Hepatocyte (in vitro differentiated cells): ENCODE measurements around the gene NPFF. TPM values are rescaled to one million over a fixed set of nuclear protein-coding genes. Genes with fewer than 3 reads are reported as not detected.

Experiments
- DNase-seq: peaks from one replicate; pipeline ENCODE4 v3.0.0-alpha.2; 2016; ENCODE audit warnings: low spot score
- H2AFZ ChIP-seq: fragments of 200-600 bp; sonication (generic); 2 replicates; pipeline ENCODE4 v1.6.0; 2016; ENCODE audit warnings: antibody characterized with exemption, mild to moderate bottlenecking
- H3K27ac ChIP-seq: fragments of 200-600 bp; sonication (generic); 2 replicates; pipeline ENCODE4 v1.5.1; 2016; ENCODE audit warnings: mild to moderate bottlenecking
- H3K27me3 ChIP-seq: fragments of 200-600 bp; sonication (generic); 2 replicates; pipeline ENCODE4 v1.6.1; 2016
- H3K36me3 ChIP-seq: fragments of 200-600 bp; sonication (generic); replicated peaks from 2 replicates; pipeline ENCODE4 v1.5.1; 2016; ENCODE audit warnings: low read depth; ENCODE audit not compliant: insufficient read depth
- H3K4me1 ChIP-seq: fragments of 200-600 bp; sonication (generic); 2 replicates; pipeline ENCODE4 v1.5.1; 2016; ENCODE audit warnings: mild to moderate bottlenecking, moderate library complexity; ENCODE audit not compliant: insufficient read depth
- H3K4me2 ChIP-seq: fragments of 200-600 bp; sonication (generic); 2 replicates; pipeline ENCODE4 v1.6.0; 2016
- H3K4me3 ChIP-seq: fragments of 200-600 bp; sonication (generic); 2 replicates; pipeline ENCODE4 v1.5.1; 2016; ENCODE audit warnings: mild to moderate bottlenecking
- H3K79me2 ChIP-seq: fragments of 200-600 bp; sonication (generic); 2 replicates; pipeline ENCODE4 v1.6.0; 2017; ENCODE audit warnings: mild to moderate bottlenecking
- H3K9me2 ChIP-seq: fragments of 200-600 bp; sonication (generic); replicated peaks from 2 replicates; pipeline ENCODE4 v1.6.0; 2017; ENCODE audit warnings: mild to moderate bottlenecking; ENCODE audit not compliant: insufficient read depth
- H3K9me3 ChIP-seq: fragments of 200-600 bp; sonication (generic); 2 replicates; pipeline ENCODE4 v1.5.1; 2016; ENCODE audit warnings: low read depth, mild to moderate bottlenecking
- H4K20me1 ChIP-seq: fragments of 200-600 bp; sonication (generic); 2 replicates; pipeline ENCODE4 v1.6.0; 2016; ENCODE audit warnings: mild to moderate bottlenecking; ENCODE audit not compliant: insufficient read depth, poor library complexity, severe bottlenecking
- CTCF ChIP-seq: fragments of 200-600 bp; sonication (generic); IDR thresholded peaks from 2 replicates; pipeline ENCODE4 v1.5.1; 2016; ENCODE audit warnings: antibody characterized with exemption, mild to moderate bottlenecking; ENCODE audit not compliant: poor library complexity
- EZH2 ChIP-seq: fragments of 200-600 bp; sonication (generic); IDR thresholded peaks from 2 replicates; pipeline ENCODE4 v1.6.1; 2016; ENCODE audit warnings: antibody characterized with exemption, mild to moderate bottlenecking, borderline replicate concordance
- EZH2phosphoT487 ChIP-seq: fragments of 200-600 bp; sonication (generic); IDR thresholded peaks from one replicate; pipeline ENCODE4 v1.6.1; 2018; ENCODE audit warnings: antibody characterized with exemption, mild to moderate bottlenecking, low read depth, moderate library complexity; ENCODE audit not compliant: unreplicated experiment, severe bottlenecking
- WGBS: methylation state at CpG from one replicate; pipeline ENCODE4 v1.1.6; 2016; ENCODE audit warnings: low lambda C conversion rate; ENCODE audit errors: missing lambda C conversion rate; 5-methylcytosine and 5-hydroxymethylcytosine counted together
- polyA plus RNA-seq: library from polyadenylated mRNA; unstranded; fragments of >200 nt; fragmentation: Nextera tagmentation; extraction: Ambion mirVana; gene quantifications from 2 replicates; pipeline ENCODE4 v1.2.1, GENCODE V29; 2016
- total RNA-seq: library from RNA; depleted of rRNA; stranded (reverse); fragments of >200 nt; gene quantifications from 2 replicates; pipeline ENCODE4 v1.2.3, GENCODE V29; 2014

NPFF gene
- total and polyA plus RNA-seq, 2 experiments from 2014 or later = 0.77 TPM; not detected in 1

- Histone ChIP-seq H3K27me3 (no peaks in the 10 kb centered on the region), H3K36me3 (no peaks in the 10 kb centered on the region), H3K4me1 (peaks cover 26% of the 10 kb centered on the region), H3K4me3 (peak within 1 kb of the TSS; percentile 34), H3K9me2 (no peaks in the 10 kb centered on the region), H3K27ac (peak within 1 kb of the TSS; percentile 98), H3K9me3 (no peaks in the 10 kb centered on the region), H4K20me1 (no peaks in the 10 kb centered on the region), H2AFZ (peak within 1 kb of the TSS; percentile 75), H3K4me2 (peak within 1 kb of the TSS; percentile 96), H3K79me2 (peaks cover 38% of the 10 kb centered on the region)
- TF ChIP-seq EZH2phosphoT487 (no peak), EZH2 (no peak), CTCF (no peak)
- DNase-seq = peak; percentile 99
- WGBS = 1% methylated on average over 74 of the region's 74 CpGs
These were observed 6.3 kb downstream of the NPFF start, which contains the start of gene TARBP2 for GRCh38 chr12:53500776-53501614. Gene TARBP2, plus strand, starts transcription at chr12:53501283. Its CDS starts 126 bp downstream, at chr12:53501409.

GRCh38 chr12:53500142-53500775, 7.0 kb downstream of the NPFF start:
- no peaks in the 10 kb centered on the region for H3K27me3 ChIP-seq
- no peak for TF ChIP-seq EZH2phosphoT487
- TF ChIP-seq CTCF = no peak
- TF ChIP-seq EZH2 = no peak
- H4K20me1 ChIP-seq = no peaks in the 10 kb centered on the region
- peak; percentile 76 for DNase-seq
- H3K4me1 ChIP-seq = peaks cover 30% of the 10 kb centered on the region
- peak overlapping the region; percentile 98 for H3K27ac ChIP-seq
- peak overlapping the region; percentile 26 for H2AFZ ChIP-seq
- H3K36me3 ChIP-seq = no peaks in the 10 kb centered on the region
- 7% methylated on average over 17 of the region's 17 CpGs for WGBS
- H3K4me2 ChIP-seq = peak overlapping the region; percentile 81
- no peaks in the 10 kb centered on the region for H3K9me2 ChIP-seq
- peak overlapping the region; percentile 26 for H3K4me3 ChIP-seq
- no peaks in the 10 kb centered on the region for H3K9me3 ChIP-seq
- H3K79me2 ChIP-seq = peaks cover 38% of the 10 kb centered on the region

GRCh38 chr12:53499266-53500141, 7.8 kb downstream of the NPFF start, which contains the start of gene MAP3K12:
Gene MAP3K12, minus strand, starts transcription at chr12:53499458. Its CDS starts 12,067 bp downstream, at chr12:53487391.
- Histone ChIP-seq H3K9me3 (no peaks in the 10 kb centered on the region), H3K4me3 (peak within 1 kb of the TSS; percentile 26), H3K79me2 (peaks cover 43% of the 10 kb centered on the region), H3K36me3 (no peaks in the 10 kb centered on the region), H3K27me3 (no peaks in the 10 kb centered on the region), H3K4me2 (peak within 1 kb of the TSS; percentile 81), H3K4me1 (peaks cover 30% of the 10 kb centered on the region), H3K9me2 (no peaks in the 10 kb centered on the region), H2AFZ (peak within 1 kb of the TSS; percentile 26), H3K27ac (peak within 1 kb of the TSS; percentile 98), H4K20me1 (no peaks in the 10 kb centered on the region)
- TF ChIP-seq EZH2phosphoT487 (no peak), CTCF (no peak), EZH2 (no peak)
- WGBS = 3% methylated on average over 29 of the region's 51 CpGs
- peak; percentile 76 for DNase-seq
